Myometrial cell (primary cell): ENCODE results near the gene NUDT4B. TPM values are rescaled to one million over a fixed set of nuclear protein-coding genes. Genes with fewer than 3 reads are reported as not detected.

Experiments
- total RNA-seq: library from RNA; depleted of rRNA; stranded (reverse); fragments of >200 nt; gene quantifications from 2 replicates; pipeline ENCODE4 v1.2.3, GENCODE V29; 2015

NUDT4B gene
- 11.2 and 20.7 TPM in 2 replicates for total RNA-seq

DNA sequence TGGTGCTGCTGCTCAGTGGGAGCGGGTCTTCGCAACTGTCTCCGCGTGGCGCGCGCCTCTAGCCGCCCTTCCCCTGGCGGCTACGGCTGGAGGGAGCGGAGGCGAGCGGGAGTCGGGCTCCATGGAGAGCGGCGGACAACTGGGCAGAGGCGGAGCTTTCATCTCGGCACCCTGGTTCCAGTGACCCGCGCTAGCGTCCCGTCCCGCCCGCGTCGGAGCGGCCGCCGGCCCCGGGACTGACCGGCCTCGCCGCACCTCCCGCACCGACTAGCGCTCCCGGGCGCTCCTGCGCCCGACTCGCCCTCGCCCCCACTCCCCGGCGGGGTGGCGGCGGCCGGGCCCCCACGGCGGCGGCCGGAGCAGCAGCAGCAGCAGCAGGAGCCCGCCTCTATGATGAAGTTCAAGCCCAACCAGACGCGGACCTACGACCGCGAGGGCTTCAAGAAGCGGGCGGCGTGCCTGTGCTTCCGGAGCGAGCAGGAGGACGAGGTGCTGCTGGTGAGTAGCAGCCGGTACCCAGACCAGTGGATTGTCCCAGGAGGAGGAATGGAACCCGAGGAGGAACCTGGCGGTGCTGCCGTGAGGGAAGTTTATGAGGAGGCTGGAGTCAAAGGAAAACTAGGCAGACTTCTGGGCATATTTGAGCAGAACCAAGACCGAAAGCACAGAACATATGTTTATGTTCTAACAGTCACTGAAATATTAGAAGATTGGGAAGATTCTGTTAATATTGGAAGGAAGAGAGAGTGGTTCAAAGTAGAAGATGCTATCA lies at the start of gene NUDT4B:
Gene NUDT4B, plus strand, starts transcription at position 212 of the 772 bp plus-strand sequence. Its CDS starts 179 bp downstream, at position 391.

Other genes with a start within 250 kb of the NUDT4B start
- gene NBPF14, start 152.8 kb upstream of the NUDT4B start, total RNA-seq = 23.9 and 31.2 TPM in 2 replicates
- gene PDE4DIP, start 95.7 kb downstream of the NUDT4B start, total RNA-seq = 80.4 and 86.5 TPM in 2 replicates